ENCODE results near the gene TMEM9B.
"Not testable (repeated sequence)": the region's sequence is repeated elsewhere in the genome, so short reads cannot be mapped to it uniquely, and the experiment has no call there.

The TMEM9B gene

DNA sequence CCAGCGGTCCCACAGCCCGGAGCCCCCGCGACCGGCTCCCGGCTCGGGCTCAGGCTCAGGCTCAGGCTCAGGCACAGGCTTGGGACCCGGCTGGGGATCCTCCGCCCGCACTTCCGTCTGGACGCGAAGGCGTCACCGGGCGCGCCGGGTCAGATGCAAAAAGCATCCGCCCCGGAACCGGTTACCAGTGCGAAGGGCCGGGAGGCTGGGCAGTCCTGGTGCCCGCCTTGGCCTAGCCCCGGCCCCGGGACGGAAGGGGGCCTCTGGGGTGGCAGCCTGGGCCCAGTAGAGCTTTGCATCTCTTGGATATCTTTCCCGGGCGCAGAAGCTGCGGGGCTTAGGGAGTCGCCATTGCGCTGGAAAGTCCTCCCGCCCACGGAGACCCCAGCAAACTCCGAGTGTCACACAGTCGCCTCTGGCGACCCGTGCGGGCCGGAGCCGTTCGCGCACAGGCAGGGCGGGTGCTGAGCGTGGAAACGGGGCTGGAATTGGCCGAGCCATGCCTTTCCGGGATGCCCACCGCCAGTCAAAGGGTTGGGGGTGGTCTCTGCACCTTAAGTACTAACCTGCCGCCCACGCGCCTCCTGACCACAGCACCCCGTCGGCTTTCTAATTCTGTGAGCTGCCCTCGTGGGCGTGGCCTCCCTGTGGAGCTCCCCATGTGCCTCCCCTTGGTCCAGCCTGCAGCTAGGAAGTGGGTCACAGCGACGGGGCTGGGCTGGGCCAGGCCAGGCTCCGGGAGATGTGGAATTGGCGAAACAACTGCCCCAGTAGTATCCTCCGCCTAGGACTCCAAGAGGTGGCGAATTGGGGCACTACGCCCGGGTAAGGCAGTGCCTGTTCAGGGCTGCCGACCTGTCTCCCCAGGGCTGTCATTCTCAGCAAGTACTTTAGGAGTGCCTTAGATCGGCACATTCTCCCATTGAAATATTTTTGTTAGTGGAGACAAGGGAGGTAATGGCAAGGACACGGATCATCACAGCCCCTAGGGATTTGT, at the start of gene TMEM9B:
Gene TMEM9B (minus strand): TSS at position 119 of the 997 bp plus-strand sequence. CDS start 129 bp downstream, outside the sequence.
- DNase-seq (ENCODE audit: low spot score) = peak; percentile 92

DNA sequence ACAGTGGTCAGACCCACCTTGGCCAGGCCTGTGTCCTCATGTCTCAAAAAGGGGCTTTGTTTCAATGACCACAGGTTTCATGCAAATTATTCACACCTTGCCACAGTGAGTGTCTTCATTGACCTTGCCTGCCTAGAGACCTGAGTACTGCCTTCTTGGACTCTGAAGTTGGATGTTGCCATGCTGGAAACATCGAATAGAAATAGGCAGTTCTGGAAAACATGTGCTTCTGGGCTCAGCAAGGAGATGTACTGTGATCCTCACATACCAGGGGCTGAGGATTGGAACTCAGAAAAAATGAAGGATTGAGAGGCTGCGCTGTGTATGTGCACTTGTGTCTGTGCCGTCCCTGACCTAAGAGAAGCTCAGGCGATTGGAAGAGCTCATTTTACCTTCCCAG, 49.1 kb upstream of the TMEM9B start:
- no peak for DNase-seq (ENCODE audit: low spot score)

DNA sequence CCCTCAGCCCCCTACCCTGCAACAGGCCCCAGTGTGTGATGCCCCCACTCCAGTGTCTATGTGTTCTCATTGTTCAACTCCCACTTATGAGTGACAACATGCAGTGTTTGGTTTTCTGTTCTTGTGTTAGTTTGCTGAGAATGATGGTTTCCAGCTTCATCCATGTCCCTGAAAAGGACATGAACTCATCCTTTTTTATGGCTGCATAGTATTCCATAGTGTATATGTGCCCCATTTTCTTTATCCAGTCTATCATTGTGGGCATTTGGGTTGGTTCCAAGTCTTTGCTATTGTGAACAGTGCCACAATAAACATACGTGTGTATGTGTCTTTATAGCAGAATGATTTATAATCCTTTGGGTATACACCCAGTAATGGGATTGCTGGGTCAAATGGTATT, 45.3 kb upstream of the TMEM9B start:
- not testable (repeated sequence) for DNase-seq (ENCODE audit: low spot score)

DNA sequence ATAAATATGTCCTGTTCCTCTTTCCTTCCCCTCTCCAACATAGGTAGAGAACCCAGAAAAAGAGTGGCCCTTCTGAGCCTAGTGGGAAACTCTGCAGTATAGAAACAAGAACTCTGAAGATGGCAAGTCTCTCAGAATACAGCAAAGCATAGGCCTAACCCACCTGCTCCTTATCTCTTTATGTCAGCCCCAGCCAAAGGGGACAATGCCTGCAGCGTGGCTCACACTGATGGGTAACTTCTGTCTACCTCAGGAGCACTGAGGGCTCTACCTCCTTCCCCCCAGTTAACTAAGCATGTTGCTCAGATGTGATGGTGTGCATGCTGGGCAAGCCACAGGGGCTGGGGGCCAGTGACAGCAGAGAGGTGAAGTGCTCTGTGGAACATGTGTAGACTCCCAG, 44.4 kb upstream of the TMEM9B start:
- no peak for DNase-seq (ENCODE audit: low spot score)

DNA sequence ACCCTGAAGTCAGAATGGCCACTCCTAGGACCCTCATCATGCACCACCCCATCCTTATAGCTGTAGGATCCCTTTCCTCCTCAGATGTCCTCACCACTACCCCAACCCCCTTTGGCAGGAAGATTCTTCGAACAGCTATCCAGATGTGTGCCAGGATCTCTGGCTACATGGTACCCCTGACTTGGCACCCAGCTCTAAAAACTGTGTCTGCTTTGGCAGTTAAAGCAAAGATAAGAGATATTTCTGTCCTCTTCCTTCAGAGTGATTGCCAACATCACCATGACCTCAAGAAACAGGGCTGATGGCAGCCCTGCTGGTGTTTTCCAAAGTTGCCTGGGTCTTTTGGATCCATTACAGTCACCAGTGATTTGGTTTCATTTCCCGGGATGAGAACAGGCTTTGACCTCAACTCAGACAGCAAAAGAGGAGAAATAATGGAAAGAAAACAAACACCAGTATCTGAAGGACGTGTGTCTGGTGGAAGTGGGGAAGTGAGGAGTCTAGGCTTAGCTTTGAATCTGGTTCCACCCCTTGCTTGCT, 43.8 kb upstream of the TMEM9B start:
- no peak for DNase-seq (ENCODE audit: low spot score)

DNA sequence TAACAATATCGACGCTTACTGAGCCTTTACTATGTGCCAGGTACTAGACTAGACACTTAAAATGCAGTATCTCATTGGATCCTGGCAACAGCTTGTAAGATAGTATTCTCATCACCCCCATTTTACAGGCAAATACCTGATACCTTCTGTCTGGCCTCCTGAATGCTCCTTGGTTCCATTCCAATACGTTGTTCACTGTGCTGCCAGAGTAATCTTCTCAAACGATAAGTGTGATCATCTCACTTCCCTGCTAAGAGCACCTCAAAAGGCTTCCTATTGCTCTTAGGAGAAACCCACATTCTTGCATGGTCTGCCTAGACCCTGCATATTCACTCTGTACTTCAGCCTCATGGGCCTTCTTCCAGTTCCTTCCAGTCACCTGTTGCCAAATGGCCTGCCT, 40.8 kb upstream of the TMEM9B start:
- DNase-seq (ENCODE audit: low spot score) = no peak

DNA sequence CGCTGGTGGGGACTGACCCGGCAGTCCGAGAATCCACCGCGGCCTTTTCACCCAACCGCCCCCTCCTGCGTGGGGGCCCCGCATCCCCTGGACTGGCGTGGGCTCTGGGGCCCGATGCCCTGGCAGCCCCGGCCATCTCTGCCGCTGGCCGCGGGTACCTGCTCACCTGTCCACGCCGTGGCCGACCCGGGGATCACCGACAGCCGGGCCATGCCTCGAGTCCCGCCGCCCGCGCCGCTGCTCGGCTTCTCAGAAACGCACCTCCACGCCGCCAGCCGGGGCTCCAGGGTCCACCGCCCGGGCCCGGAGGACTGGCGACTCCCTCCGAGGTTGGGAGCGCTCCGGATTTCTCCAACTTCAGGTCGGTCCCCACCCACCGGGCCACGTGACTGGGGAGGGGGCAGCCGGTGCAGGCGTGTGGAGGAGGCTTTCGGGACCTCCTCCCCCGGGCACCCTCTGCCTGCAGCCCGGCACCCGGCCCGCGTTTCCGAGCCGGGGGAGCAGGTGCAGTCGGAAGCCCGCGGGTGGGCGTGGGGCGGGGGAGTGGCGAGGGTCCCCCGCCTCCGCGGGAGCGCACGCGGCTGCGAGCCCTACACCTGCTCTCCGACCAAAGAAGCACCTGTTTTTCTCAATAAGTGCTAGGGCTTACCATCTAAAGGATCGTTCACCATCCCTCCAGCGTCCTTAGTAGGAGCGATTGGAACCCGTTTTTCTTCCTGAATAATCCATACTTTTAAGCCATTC, 40.1 kb upstream of the TMEM9B start:
- DNase-seq (ENCODE audit: low spot score) = no peak

DNA sequence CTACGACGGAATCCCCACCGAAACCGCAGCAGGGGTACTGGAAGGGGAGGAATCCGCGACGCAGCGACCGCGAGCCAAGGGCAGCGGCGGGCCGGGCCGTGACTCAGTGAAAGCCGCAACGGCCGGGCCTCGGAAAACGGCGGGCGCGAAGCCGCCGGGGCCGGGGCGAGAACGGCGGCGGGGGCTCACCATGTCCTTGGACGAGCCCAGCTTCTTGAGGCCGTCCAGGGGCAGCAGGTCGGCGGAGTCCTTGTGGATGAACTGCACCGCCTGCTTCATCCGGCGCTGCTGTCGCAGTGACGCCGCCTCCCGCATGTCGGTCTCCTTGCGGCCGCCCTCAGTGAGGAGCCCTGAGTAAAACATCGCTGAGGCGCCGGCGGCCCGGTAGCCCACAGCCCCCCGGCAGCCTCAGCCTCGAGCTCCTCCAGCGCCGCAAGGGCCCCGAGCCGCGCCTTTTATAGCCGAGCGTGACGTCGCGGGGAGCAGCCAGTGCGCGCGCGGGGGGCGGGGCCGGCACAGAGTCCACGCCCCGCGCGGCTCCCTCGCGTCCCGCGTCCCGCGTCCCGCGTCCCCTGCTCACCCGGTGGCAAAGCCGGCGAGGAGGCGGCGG, 39.4 kb upstream of the TMEM9B start, which contains the start of gene NRIP3:
Gene NRIP3 (minus strand): TSS at position 429 of the 610 bp plus-strand sequence. CDS start 66 bp downstream, at position 363.
- peak; percentile 45 for DNase-seq (ENCODE audit: low spot score)

DNA sequence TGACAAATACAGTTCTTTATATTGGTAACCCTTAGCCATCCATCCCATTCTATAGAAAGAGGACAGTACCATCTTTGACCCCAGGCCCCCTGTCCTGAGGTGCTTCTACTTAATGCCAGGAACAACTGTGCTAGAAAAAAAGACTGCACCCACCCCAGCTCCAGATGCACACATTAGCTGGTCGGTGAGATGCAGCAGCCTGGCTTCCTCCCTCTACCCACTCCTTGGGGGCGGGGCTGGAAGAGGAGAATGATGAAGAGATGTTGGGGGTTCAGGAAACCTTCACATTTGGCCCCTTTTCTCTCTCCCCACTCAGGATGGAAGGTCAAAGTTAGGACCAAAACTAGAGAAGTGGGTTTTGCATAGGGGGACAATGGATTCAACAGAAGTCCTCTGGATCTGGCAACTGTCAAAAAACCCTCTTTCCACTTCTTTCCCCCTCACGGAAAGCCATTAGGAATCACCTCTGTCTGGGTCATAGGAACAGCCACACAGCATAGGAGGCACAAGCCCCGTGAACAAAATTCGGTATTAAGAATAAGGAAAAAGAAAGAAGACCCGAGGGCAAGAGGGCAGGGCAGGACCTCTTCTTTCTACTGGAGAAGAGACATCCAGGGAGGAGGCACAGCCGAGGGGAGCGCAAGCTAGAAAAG, 38.8 kb upstream of the TMEM9B start:
- no peak for DNase-seq (ENCODE audit: low spot score)

DNA sequence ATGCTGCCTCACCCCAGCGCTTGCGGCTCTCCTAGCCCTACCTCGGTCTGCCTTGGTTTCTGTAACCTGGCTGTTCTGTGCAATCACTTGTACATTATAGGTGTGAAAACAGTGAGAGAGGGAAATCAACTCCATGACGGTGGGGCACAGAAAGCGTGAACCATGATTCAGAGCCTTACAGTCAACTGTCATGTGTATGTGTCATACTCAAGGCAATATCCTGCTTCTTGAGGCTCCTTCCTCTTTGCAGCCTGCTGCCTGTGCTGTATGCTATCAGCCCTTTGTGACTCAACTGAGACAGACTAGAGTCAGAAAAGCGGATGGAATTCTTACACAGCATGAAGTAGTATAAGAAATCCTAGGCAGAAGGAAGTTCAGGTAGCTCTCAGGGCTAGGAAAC, 37.5 kb upstream of the TMEM9B start:
- peak; percentile 95 for DNase-seq (ENCODE audit: low spot score)

DNA sequence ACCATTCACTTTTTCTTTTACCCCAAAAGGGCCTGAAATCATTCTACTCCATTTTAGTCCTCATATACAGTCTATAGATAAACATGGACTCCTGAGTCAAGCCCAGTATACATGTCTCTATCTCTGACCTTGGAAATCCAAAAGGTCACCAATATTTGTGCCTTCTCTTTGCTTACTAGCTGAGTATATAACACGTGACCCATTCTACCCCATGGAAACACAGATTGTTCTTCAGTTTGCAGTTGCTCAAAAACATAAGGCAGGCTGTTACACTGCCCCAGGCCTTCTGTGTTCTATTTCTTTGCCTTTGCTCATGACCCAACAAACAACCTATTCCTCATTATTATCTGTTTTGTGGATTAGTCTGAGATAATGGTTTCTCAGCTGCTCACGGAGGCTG, 33.8 kb upstream of the TMEM9B start:
- DNase-seq (ENCODE audit: low spot score) = no peak

DNA sequence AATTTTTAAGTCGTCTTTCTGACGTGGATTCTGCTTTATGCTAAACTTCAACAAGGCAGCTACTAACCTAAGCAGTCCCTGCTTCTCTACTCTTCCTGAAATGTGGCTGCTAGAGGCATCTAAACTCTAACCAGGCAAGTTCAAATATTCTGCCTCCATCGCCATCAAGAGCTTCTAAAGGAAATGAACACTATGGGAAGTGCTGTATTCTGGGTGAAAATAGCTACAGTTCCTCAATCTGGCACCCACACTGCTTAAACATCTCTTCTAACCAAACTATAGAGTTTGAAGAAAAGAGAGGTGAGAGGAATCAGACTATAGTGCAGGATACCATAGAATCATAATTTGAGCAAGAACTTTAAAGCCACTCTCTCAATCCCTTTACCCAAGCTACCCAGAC, 33.2 kb upstream of the TMEM9B start:
- no peak for DNase-seq (ENCODE audit: low spot score)

DNA sequence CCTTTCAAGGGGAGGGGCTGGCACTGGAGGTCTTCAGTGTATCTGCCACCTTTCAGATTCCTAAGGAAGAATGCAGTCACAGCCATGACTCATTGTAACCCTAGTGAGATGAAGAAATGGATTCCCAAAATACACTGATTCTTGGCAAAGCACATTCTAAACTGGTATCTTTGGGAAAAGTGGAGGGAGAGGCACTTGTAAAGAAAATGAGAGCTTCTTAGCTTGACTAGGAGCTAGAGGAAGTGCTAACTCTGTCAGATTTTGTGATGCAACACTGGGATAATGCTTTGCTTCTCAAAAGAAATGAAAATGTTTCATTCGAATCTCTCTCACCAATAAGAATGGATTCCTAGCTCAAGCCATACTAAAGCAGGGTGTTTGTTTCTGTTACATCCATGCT, 25.2 kb upstream of the TMEM9B start:
- peak; percentile 21 for DNase-seq (ENCODE audit: low spot score)

DNA sequence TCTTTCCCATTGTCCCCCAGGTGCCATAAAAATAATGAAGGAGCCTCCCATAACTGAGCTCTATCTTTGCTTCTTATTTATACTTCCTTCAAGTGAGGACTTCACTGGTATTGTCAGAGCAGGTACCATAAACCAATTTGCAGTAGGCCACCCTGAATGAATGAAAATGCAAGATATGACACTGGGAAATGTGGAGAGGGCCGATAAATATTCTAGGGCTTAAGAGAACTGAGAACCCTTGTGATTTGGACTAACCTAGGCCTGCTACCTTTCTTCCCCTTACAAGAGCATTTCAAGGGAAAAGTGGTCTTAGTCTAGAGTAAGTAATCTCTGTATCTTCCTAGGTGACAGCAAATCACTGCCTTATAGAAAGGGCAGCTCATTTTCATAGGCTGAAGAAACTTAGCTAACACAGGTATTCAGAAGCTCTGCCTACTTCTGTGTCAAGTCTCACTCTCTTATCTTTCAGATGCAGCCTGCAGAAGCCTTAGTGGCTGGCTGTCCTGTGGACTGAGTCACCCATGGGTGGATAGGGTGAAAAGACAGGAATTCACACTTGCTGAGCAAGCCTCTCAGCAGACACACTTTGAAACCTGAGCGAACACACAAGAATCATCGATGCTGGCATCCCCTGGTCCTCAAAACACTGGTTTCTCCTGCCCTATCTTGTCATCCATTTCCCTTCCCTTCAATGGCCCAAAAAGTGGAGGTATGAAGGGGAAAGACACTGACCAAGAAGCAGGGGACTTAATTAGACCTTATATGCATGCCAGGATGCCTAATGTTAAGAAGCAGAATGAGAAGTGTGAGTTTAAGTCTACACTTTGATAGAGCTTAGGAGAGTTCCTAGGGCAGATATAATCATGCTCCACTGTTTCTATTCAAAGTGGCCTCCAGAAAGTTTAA, 24.3 kb upstream of the TMEM9B start:
- DNase-seq (ENCODE audit: low spot score) = peak; percentile 71

DNA sequence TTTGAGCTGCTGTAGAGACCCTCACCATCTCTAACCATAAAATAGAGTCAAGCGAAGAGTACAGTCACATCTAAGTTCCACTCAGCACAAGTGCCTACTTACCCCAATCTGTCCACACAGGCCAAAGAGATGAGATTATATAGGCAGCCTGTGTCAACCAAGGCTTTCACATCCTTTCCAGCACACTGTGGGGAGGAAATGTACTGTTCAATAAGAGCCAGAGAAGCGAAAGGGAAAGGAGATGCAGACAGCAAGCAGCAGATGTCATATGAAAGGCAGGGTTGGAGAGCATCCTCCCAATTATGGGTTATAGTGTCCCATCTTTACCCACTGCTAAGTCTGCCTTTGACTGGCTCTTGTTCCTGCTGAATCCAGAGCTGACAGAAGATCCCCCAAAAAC, 23.2 kb upstream of the TMEM9B start:
- DNase-seq (ENCODE audit: low spot score) = no peak

DNA sequence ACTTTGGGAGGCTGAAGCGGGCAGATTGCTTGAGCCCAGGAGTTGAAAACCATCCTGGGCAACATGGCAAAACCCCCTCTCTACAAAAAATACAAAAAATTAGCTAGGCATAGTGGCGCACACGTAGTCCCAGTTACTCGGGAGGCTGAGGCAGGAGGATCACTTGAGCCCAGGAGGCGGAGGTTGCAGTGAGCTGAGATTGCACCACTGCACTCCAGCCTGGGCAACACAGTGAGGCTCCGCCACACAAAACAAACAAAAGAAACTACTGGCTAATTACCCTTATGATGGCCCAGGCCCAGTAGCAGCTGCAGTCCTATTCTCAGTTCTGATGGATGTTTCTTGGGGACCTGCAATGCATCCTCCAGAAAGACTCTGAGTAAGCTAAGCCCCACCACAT, 22.5 kb upstream of the TMEM9B start:
- DNase-seq (ENCODE audit: low spot score) = not testable (repeated sequence)

DNA sequence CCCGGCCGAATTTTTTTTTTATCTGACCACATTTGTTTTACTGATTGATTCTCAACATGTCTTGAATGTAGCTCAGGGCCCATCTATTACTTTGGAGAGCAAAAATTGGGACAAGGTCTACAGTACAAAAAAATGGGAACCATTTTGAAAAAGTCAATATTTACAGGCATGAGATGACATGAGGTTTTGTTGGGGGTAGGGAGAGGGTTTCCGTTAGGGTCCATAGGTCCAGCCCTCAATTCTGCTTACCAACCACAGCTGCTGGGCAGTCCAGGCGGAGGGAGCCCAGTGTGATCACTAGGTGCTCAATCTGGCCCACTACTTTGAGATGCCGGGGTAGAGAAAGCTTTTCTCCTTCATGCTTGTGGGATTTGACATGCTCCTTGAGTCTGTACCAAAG, 21.2 kb upstream of the TMEM9B start:
- no peak for DNase-seq (ENCODE audit: low spot score)

DNA sequence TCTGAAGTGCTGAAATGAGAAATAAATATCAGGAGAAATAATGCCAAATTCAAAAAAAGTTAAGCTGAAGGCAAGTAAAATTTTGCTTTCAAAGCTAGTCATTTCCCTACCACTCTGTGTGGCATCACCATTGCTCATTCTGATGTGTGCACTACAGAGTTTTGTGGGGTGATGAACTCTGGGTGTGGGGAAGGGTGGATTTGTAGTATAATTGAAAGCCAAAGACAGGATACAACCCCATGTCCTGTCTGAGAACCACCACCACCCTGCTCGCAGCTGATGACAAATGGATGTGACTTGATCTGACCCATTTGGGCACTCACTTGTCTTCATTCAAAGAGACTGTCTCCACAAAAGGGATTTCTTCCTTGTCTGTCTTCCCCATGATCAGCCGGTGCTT, 19.3 kb upstream of the TMEM9B start:
- no peak for DNase-seq (ENCODE audit: low spot score)

DNA sequence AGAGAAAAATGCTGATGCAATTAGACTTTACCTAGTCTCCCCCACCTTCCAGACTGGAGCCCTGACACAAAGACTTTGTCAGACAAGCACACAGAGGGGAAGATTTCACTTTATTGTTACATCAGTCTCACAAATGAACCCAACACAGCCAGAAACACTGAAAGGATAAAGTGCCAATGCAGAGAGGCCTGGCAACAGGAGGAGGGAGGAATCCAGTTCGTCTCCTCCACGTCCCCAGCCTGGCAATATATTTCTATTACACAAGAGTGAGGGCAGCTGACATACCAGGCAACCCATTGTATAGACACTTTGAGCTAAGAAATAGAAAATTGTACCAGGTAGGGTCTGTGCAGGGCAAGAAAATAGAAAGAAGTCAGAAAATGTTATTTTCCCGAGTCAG, 16.2 kb upstream of the TMEM9B start:
- no peak for DNase-seq (ENCODE audit: low spot score)

DNA sequence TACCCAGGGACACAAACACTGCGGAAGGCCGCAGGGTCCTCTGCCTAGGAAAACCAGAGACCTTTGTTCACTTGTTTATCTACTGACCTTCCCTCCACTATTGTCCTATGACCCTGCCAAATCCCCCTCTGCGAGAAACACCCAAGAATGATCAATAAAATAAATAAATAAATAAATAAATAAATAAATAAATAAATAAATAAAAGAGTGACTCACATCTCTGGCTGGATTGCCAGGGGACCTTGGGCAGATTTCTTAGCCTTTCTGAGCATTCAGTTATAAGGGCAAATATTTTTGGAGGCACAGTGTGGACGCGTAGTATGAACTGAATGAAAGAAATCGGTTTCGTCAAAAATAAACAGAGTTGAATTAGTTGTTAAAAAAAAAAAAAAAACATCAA, 15.1 kb upstream of the TMEM9B start:
- DNase-seq (ENCODE audit: low spot score) = not testable (repeated sequence)

DNA sequence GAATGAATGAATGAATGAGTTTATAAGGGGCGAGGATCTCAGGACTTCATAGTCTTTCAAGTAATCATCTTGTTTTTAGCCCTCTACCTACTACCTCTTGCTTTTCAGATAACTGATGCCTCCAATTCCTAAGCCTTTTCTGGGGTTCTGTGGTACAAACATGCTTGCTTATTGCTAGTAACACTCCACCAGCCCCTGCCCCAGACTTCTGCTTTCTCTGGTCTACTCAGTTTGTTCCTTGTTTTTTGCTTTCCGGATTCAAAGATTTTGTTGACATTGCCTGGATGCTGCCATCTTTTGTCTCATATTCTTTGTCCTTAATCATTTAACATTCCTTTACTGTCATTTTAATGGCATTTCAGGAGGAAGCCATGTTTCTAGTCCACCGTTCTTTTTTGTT, 8.9 kb upstream of the TMEM9B start:
- DNase-seq (ENCODE audit: low spot score) = no peak

Data from kidney tubule cell (primary cell).